HCT116 (cell line): Measurements from ENCODE around the gene UPK2.

Source experiments
- CEBPB ChIP-seq: IDR thresholded peaks from 2 replicates; pipeline ENCODE4 v1.6.1; 2012; ENCODE audit warnings: low read depth
- EZH2 ChIP-seq: fragments of 200-600 bp; sonication (generic); IDR thresholded peaks from 2 replicates; pipeline ENCODE4 v1.6.1; 2017; ENCODE audit warnings: antibody characterized with exemption, mixed run types
- EZH2phosphoT487 ChIP-seq: fragments of 200-600 bp; IDR thresholded peaks from 2 replicates; pipeline ENCODE4 v1.6.1; 2018; ENCODE audit warnings: antibody characterized with exemption, borderline replicate concordance
- FOSL1 ChIP-seq: IDR thresholded peaks from 2 replicates; pipeline ENCODE4 v1.6.1; 2012; ENCODE audit warnings: low read depth
- POLR2A ChIP-seq: IDR thresholded peaks from 2 replicates; pipeline ENCODE4 v1.7.0; 2011; ENCODE audit warnings: borderline replicate concordance; ENCODE audit not compliant: insufficient read depth, insufficient read length; ENCODE audit errors: extremely low read depth
- RAD21 ChIP-seq: IDR thresholded peaks from 2 replicates; pipeline ENCODE4 v1.6.1; 2012; ENCODE audit warnings: low read depth, mild to moderate bottlenecking
- TCF7L2 ChIP-seq: IDR thresholded peaks from 2 replicates; pipeline ENCODE4 v1.7.0; 2011; ENCODE audit warnings: borderline replicate concordance, inconsistent platforms; ENCODE audit not compliant: insufficient read depth, insufficient read length; ENCODE audit errors: extremely low read depth
- YY1 ChIP-seq: IDR thresholded peaks from 2 replicates; pipeline ENCODE4 v1.6.1; 2011; ENCODE audit warnings: low read length, low read depth, moderate library complexity, mild to moderate bottlenecking; ENCODE audit not compliant: insufficient replicate concordance; ENCODE audit errors: extremely low read depth
- ZFX ChIP-seq: fragments of 450-650 bp; IDR thresholded peaks from 2 replicates; pipeline ENCODE4 v1.6.1; 2017
- ZNF274 ChIP-seq: fragments of 200-500 bp; sonication (Bioruptor generic); IDR thresholded peaks from 2 replicates; pipeline ENCODE4 v1.6.1; 2014; ENCODE audit warnings: mild to moderate bottlenecking, low read depth, low read length, inconsistent platforms
- TF ChIP-seq, protein P1 (sequence below), 3 experiments: fragments of 200-600 bp in 1 of 3; sonication (generic) in 1 of 3; IDR thresholded peaks in 2 of 3; conservative IDR thresholded peaks in 1 of 3; 2 replicates each; pipeline ENCODE4 v1.5.1; 2012 to 2017; ENCODE audit warnings: low read depth in 2 of 3, low read length in 2 of 3, antibody characterized with exemption in 1 of 3, borderline replicate concordance in 1 of 3, control low read depth in 1 of 3, mild to moderate bottlenecking in 1 of 3, mixed read lengths in 1 of 3, mixed run types in 1 of 3, moderate library complexity in 1 of 3; ENCODE audit not compliant: insufficient read depth in 1 of 3
- TF ChIP-seq, protein P2 (sequence below): IDR thresholded peaks from 2 replicates; pipeline ENCODE4 v1.6.1; 2011; ENCODE audit warnings: mild to moderate bottlenecking, low read length, moderate library complexity; ENCODE audit not compliant: insufficient replicate concordance; ENCODE audit errors: extremely low read depth

DNA sequence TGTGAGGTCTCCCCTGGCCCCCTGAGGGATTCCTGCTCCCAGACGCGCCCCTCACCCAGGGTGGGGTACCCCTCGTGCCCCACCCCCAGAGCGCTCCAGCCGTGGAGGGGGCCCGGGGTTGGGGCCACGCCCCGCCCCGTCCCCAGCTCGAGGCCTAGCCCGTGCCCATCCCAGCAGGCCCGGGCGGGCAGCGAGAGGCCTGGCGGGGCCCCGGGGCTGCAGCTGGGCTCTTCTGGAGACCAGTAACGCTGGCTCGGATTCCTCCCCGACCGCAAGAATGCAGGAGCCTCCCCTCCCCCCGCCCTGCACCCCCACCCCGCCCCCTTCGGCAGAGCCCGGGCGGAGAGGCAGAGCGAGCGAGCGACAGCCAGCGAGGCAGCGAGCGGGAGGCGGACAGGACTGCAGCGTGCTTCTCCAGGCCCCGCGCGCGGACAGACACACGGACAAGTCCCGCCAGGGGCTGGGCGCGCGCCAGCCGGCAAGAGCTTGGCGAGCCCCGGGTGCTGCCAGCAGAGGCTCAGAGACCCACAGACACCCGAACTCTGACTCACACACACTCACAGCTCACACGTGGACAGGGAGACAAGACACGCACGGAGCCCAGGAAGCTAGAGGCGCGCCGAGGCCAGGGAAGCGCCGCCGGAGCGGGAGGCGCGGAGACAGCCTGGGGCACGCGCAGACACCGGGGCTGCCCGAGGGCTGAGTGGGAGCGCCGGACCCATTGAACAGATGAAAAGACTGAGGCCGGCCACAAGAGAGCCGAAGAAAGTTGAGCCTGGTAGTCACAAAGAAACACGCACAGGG lies 45.6 kb upstream of the UPK2 start:
- TF ChIP-seq, protein P1, sequence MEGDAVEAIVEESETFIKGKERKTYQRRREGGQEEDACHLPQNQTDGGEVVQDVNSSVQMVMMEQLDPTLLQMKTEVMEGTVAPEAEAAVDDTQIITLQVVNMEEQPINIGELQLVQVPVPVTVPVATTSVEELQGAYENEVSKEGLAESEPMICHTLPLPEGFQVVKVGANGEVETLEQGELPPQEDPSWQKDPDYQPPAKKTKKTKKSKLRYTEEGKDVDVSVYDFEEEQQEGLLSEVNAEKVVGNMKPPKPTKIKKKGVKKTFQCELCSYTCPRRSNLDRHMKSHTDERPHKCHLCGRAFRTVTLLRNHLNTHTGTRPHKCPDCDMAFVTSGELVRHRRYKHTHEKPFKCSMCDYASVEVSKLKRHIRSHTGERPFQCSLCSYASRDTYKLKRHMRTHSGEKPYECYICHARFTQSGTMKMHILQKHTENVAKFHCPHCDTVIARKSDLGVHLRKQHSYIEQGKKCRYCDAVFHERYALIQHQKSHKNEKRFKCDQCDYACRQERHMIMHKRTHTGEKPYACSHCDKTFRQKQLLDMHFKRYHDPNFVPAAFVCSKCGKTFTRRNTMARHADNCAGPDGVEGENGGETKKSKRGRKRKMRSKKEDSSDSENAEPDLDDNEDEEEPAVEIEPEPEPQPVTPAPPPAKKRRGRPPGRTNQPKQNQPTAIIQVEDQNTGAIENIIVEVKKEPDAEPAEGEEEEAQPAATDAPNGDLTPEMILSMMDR (IDR thresholded peaks at IDR 0.05 in 2 of 3, conservative IDR thresholded peaks at IDR 0.05 in 1 of 3; ENCODE audit: borderline replicate concordance in 1 of 3, insufficient read depth in 1 of 3, low read depth in 2 of 3, low read length in 2 of 3) = no peak
- TF ChIP-seq ZNF274 (no peak), POLR2A (no peak), CEBPB (no peak), TCF7L2 (no peak), YY1 (no peak), FOSL1 (no peak), RAD21 (no peak), EZH2phosphoT487 (no peak), ZFX (peak; percentile 65), EZH2 (no peak)
- TF ChIP-seq, protein P2, sequence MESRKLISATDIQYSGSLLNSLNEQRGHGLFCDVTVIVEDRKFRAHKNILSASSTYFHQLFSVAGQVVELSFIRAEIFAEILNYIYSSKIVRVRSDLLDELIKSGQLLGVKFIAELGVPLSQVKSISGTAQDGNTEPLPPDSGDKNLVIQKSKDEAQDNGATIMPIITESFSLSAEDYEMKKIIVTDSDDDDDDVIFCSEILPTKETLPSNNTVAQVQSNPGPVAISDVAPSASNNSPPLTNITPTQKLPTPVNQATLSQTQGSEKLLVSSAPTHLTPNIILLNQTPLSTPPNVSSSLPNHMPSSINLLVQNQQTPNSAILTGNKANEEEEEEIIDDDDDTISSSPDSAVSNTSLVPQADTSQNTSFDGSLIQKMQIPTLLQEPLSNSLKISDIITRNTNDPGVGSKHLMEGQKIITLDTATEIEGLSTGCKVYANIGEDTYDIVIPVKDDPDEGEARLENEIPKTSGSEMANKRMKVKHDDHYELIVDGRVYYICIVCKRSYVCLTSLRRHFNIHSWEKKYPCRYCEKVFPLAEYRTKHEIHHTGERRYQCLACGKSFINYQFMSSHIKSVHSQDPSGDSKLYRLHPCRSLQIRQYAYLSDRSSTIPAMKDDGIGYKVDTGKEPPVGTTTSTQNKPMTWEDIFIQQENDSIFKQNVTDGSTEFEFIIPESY = no peak
